NCI-H345 treated with DMSO at 0.1 percent for 48 hours (cell line): Measurements from ENCODE around the gene UBAP2L.
A peak's percentile ranks its signal among the peaks of the same experiment; 100 is the strongest.

ENCODE experiments used
- DNase-seq: peaks from one replicate; lab custom pipeline; 2025; ENCODE audit not compliant: unreplicated experiment; lab: John Stamatoyannopoulos, UW

Gene UBAP2L

DNA sequence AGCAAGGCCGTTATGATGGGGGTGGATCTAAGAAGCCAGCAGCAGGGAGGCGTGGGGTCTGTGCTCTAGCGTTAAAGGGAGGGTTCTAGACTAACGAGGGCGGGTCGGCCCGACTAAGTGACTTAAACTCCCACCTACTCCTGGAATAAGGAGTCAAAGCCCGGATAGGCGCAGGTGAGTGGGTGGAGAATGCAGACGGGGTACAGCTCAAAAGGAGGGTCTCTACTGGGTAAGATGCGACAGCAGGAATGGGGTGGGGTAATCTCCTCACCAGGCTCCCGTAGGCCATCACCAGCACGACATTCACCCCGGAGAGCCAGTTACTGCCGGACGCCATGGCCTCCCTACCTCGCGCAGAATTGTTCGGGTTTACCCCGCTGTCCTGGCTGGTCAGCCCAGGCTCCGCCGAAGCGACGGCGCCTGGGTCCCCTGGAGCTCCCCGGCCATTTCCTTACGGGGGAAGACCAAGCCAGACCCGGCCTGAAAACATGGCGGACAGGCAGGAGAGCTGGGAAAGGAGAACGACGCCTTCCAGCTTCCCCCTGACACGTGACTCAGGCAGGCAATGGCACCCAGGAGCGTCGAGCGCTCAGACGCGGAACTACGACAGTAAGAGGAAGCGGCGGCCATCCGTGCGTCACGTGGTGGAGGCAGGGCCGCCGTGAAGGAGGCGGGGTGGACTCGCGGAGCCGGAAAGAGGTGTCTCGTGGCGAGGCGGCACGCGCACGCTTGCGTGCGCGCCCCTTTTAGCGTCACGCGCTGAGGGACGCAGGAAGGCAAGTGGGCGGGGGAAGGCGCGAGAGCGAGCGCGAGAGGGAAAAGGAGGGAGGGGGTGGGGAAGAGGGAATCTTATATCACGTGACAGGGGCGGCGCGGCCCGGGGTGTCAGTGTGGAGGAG lies at the start of gene UBAP2L:
Gene UBAP2L, plus strand, starts transcription at position 885 of the 899 bp plus-strand sequence. CDS start 4,169 bp downstream, outside the sequence.
- DNase-seq: peak; percentile 100

DNA sequence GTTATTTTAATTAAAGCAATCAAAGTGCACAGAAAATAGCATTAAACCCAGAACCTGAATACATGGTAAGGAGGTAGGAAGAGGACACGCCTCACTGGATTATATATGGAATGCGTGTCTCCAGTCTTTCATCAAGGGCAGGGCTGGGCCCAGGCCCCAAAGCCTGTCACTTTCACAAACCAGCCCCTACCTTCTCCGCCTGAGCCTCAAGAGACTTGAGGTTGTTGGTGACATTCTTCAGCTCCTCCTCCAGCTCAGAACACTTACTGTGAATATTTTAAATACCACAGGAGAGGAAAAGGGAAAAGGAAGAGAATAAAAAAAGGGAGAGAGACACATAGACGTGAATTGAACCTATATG lies 49.6 kb upstream of the UBAP2L start:
- DNase-seq: no peak

DNA sequence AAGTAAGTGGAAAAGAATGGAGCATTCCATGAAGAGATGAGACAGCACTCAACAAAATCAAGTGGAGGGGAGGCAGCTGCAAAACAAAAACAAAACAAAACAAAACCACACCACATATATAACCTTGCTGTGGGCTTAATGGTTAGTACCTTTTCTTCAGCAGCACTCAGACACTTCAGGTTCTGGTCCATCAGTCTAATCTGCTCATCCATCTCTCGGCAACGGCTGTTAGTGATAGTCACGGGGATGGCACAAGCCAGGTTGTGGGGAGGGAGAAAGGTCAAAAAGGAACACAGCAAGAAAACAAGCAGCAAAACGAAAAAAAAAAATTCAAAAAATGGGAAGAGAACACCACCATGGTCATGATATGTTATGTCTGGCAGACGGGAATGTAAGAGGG lies 48.9 kb upstream of the UBAP2L start:
- DNase-seq: no peak

DNA sequence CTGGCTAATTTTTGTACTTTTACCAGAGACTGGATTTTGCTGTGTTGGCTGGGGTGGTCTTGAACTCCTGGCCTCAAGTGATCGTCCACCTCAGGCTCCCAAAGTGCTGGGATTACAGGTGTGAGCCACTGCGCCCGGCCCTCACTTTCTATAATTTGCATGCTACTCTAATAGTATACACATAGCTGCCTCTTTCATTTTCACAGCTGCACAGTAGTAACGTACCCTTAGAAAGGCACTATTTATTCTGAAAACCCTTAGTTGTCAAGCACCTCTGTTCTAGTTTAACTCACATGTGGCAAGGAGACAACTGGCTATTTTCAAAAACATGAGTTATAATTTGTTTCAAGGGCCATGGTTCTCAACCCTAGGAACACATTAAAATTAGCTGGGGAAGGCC lies 46.1 kb upstream of the UBAP2L start:
- DNase-seq: no peak

DNA sequence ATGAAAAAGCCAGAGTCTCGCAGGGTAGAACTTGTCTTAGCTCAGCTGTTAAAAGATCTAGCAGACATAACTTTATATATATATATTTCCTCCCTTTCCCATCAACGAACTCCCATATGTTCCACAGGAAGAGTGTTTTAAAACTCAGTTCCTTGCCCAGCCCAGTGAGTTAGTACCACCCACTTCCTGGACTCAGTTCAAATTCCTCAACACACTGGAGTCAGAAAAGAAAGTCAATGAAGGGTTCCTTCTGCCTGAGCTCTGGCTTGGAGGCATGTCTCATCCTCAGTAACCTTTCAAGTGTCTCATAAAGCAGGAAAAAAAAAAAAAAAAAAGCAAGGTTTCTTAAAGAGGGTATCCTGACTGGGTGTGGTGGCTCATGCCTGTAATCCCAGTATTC lies 44.4 kb upstream of the UBAP2L start:
- DNase-seq: no peak

- no peak for DNase-seq
Measured at GRCh38 chr1:154178013-154178412, 42.7 kb upstream of the UBAP2L start.

DNA sequence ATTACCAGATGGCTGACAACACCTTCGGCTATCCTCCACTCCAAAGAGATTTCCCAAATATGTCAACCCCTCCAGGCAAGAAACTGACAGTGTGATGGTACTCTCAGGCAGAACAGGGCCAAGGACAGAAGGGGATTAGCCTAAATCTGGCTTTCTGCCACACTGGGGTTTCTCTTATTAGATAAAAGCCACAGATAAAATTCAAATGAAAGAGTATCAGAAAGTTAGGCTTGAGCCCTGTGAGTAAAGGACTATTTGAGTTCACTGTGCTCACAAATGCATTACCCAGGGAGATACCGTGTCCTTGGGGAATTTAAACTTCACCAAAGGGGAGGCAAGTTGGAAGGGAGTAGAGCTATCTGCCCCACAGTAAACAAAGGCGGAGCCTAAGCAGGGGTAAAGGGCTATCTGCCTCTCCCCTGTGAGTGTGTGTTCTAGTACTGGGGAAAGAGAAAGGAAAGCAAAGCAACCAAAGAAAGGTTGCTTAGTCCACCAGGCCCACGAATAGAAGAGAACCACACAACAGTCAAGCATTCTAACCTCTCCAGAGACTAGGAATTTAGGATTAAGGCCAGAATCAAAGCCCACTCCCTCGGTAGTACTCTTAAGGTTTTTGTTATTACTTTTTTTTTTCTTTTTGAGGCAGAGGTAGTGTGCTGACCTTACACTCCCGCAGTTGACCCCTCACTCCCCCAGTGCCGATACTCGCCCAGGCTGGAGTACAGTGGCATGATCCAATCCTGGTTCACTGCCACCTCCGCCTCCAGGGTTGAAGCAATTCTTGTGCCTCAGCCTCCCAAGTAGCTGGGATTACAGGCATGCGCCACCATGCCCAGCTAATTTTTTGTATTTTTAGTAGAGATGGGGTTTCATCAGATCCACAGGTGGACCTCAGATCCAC lies 41.6 kb upstream of the UBAP2L start:
- DNase-seq: no peak

DNA sequence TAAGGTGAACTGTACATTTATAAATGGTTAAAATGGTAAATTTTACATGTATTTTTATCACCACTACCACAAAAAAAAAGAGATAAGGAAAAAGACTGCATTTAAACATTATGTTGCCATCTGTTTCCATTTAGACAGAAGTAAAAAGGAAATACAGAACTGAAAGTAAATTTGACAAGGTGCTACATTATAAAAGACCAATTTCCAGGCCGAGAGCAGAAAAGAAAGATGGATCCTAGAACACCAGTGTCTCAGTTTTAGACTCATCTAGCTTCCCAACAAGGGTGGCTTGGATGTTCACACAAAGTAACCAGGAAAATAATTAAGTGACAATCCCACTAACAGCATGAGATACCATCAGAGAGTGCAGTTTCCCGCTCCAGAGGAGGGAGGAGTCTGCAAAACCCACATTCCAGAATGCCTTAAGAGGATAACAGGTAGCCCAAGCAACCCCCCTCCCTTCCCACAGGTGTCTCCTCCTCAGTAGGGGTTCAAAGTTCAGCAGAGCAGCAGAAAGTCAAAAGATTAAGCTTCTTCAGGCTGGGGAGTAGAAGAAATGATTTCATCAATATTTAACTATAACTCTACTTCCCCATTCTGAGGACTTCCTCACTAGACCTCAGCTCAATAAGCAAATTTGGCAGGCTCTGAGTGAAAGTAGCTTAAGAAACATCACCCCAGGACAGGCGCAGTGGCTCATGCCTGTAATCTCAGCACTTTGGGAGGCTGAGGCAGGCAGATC lies 40.6 kb upstream of the UBAP2L start:
- DNase-seq: no peak

DNA sequence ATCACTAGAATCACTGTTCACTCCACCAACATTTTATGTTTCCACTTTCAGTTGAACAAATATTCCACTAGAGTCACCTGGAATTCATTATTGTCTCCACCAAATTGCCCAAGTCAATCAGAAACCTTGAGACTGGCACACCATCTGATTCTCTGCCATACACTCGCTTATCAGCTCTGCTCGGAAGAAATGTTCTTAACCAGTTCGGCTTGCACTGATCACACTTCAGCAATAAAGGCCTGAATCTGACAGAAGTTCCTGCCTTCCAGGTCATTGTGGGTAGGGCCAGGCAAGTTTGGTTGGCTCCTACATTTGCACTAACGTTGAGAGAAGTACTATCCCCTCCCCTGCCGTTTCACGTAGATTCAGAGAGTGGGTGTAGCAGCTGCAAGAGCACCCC lies 38.8 kb upstream of the UBAP2L start:
- no peak for DNase-seq

DNA sequence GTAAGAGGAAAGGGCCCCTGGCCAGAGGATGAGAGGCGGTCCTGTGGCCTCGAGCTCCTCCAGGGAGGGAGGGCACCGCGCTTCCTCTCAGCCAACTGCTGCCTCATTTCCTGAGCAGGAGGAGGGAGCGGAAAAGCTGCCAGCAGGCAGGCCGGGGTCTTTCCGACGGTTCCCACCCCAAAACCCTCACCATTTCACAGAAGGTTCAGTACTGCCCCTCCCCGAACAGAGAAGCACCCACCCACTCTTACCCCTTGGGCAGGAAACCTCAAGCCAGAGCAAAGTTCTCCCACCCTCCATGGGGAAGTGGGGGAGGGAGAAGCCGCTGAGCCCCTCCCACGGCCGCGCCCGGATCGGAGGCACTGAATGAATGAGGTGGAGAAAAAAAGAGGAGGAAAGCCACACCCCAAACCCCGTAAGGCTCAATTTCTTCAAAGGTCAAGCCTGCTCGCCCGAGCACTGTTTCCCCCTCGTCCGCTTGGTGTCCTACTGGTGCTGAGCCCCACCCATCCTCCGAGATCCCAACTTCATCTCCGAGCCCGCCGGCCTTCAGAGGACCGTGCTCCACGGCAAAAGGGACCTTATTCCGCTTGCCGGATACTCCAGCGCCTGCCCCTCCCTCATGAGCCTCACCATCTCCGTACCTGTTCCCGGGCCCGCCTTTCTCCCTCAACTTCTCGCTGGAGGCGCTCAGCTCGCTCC lies 38.3 kb upstream of the UBAP2L start:
- peak; percentile 45 for DNase-seq

DNA sequence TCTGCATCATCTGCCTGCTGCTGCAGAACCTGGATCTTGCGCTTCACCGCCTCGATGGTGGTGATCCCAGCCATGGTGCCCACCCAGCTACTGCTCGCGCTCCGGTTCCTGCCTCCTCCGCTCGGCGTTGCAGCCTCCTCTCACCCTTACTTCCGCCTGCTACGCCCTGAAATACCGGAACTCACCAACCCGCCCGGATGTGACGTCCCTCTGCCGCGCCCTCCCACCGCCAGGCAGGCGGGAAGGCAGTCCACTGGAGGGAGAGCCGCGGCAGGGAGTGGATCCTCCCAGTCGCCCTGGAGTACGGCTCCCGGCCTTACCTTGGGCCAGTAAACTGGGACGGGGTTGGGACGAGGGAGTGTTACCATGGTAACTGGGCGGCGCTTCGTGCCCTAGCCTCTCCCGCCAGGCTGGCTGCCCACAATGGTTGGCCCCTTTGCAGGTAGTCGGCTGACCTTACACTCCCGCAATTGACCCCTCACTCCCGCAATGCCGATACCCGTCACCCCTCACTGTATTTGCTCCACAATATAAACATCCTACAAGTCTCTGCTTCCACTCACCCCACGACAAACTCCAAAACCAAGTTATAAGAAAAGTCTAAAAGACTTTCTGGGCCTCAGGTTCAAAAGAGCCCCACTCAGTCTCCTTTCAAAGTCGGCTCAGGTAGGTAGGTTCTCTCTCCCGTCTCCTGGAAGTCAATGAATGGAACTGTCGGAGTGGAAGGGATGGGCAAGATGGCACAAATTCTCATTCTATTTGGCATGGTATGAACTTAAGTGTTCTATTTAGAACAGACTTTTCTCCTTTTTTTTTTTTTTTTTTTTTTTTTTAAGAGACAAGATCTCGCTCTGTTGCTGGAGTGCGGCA lies 37.5 kb upstream of the UBAP2L start:
- peak; percentile 100 for DNase-seq

GRCh38 chr1:154186177-154186576 lies 34.6 kb upstream of the UBAP2L start:
- peak; percentile 98 for DNase-seq

DNA sequence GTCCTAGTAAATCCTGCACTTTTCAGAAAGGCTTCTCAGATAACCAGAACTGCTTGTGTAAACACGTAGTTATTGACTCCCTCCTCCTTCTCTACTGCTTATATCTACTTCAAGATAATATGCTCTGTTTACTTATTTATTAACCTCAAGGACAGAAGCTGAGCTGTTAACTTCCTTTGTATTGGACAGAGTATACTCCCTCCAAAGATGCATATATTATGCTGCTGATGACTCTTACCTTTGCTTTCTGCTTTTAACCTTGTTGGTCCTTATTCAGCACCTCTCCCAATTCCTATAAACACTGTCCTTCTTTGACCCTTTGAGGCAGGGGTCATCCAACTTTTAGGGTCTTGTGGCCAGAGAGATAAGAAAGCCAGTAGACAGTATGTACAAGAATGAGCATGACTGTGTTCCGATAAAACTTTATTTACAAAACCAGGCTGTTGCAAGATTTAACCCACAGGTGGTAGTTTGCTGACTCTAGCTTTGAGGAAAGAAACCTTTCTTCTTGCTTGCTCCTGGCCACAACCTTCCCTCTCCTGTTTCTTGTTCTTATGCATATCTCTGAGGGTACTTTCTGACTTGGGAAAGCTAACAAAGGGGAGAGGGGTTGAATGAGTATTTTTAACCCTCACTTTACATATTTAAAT lies 33.8 kb upstream of the UBAP2L start:
- DNase-seq: peak; percentile 72

DNA sequence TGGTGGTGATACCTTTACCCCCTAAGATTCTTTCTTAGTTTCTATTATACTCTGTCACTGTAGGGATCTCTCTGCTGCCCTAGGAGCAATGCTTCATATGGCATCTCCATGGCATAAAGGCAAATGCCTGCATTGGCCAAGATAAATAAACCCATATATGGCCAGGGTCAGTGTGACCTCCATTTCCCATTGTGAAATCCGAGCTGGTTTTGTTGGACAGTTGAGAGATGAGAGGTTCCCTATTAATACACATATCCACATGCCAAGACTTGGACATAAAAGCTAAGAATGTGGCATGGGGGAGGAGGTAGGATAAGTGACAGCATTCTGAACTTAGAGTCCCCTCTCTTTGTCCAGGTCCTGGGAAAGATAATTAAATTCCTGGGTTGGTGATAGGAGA lies 30.2 kb upstream of the UBAP2L start:
- DNase-seq: no peak

DNA sequence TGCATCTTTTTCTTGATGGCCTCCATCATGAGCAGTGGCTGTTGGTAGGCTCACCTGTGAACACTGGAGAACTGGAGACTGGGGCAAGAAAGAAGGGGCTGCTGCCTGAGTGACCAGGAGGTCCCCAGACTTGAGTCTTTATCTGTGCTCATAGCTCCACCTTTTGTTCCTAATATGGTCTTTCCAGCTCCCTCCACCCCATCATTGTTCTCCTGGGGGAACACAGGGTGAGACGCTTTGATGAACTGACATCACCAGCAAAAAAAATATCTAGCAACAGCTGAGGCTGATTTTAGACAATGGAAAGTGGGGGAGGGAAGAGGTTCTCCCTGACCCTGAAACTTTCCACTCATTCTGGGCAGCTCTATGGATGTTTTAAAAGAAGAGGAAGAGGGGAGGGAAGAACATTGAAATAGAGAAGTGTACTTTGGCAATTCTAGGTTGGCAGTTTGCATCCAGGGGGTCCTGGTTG lies 28.7 kb upstream of the UBAP2L start, which contains the start of gene TPM3:
Gene TPM3, minus strand, starts transcription at position 111 of the 472 bp plus-strand sequence. Its CDS starts 82 bp downstream, at position 29.
- DNase-seq: no peak

DNA sequence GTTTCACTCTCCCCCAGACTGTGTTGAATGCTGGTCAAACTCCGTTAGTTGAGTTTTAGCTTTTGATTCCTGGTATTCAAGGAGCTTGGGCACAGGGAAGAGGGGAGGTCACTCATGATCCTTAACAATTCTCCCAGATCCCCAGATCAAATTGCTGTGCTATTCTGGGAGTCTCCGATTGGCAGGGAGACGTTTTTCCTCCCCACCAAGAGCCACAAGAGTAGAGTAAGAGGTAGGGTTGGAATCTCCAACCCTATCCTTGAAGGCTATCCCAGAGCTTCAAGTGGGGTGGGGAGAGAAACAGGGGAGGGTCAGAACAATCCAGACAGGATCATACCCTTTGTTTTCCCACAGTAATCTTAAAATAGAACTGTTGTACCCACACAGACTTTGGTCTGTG lies 28.3 kb upstream of the UBAP2L start:
- DNase-seq: no peak

DNA sequence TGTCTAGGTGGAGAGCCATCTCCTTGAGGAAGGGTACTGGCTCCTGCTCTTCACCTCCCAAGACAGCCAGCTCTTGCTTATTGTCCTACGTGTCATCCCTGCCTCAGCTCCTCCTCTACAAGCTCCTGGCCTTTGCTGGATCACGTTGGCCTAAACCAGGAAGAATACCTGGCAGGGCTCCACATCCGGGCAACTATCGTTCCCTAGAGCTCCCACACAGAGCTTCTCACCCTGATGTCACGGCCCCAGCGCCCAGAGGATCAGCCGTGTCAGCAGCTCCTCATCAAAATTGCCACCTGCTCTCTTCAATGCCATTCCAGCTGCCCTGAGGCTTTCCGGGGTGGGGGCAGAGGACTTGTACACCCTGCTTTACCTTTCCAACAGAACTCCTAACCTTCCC lies 26.9 kb upstream of the UBAP2L start:
- DNase-seq: no peak

DNA sequence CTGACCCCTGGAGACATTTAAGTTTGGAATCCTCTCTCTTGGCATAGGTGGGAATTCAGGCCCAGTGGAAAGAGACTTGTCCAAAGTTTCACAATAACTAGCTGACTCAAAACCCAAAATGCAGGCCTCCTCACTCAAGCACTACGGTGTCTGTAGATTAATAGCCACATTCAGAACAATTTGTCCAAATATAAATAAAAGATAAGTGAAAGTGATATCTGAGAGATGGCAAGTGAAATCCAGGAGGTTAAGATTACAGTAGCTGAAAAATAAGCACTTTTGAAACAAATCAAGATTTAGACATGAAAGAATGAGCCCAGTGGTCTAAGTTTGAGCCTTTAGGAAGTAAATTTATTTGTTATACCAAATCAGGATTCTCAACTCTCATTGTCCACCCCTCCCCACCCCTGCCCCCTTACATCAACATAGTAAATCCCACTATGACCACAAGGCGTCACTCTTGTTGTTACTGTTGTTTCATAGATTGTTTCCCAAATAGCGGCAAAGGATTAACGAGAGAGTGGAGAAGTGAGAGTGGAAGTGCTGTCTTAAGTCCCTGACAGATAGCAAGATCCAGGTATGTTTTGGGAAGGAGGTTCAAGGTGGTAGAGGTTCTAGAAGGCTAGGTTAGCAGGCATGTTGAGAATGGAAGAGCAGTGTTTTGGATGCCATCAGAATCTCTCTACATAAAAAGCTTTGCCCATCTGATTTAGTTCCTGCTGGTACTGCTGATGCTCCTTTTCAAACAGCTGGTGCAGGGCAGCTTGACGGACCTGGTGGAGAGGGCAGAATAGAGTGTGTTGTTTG lies 21.8 kb upstream of the UBAP2L start:
- DNase-seq: peak; percentile 49
